ENCODE results near the gene BCL3.

Gene BCL3

DNA sequence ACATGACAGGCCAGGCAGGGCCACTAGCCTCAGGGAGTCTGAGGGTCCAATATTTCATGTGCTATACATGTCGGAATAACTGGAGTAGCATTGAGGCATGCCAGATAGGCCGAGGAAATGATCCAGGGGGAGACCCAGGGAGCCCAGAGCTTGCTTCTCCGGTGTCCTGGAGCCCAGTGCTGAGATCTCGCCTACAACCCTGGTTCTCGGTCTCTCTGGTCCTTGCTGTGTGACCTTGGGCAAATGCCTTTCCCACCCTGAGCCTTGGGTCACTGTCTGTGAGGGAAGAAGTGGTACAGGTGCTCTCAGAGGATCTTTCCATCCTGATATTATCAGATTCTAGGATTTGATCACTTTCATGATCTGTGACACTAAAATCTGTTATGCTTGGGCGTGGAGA is 40.5 kb downstream of the BCL3 start:
- no peak for DNase-seq (ENCODE audit: low read depth in 3 of 3)

DNA sequence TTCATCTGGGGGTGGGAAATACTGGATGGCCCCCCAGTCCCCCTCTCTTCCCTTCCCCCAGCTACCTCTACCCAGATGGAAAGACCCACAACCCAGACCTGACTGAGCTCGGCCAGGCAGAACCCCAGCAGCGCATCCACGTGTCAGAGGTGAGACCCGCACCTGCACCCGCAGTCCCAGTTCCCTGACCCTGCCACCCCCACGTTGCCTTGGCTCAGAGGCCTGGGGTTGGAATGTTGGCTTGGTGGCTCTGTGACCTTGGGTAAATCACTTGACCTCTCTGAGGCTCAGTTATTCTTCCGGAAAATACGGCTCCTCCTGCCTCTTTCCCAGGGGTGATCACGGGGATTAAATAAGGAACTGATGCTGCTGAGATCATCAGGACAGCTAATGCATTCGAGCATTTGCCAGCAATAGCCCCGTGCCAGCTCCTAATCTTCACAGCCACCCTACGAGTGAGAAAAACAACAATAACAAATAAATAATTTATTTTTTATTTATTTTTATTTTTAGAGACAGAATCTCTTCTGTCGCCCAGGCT is 41.5 kb downstream of the BCL3 start:
- DNase-seq (ENCODE audit: low read depth in 3 of 3) = no peak

DNA sequence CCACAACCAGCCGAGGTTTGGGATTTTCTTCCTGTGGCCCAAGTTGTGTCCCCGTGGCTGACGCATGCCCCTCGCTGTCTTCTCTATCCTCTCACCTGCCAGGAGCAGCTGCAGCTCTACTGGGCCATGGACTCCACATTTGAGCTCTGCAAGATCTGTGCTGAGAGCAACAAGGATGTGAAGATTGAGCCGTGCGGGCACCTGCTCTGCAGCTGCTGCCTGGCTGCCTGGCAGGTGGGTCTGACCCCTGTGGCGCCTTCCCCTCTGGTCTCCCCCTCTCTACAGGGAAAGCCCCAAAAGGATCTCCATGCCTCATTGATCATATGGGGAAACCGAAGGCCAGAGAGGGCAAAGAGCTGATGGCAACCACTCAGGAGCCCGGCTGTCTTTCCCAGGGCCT is 43.8 kb downstream of the BCL3 start:
- no peak for DNase-seq (ENCODE audit: low read depth in 3 of 3)

DNA sequence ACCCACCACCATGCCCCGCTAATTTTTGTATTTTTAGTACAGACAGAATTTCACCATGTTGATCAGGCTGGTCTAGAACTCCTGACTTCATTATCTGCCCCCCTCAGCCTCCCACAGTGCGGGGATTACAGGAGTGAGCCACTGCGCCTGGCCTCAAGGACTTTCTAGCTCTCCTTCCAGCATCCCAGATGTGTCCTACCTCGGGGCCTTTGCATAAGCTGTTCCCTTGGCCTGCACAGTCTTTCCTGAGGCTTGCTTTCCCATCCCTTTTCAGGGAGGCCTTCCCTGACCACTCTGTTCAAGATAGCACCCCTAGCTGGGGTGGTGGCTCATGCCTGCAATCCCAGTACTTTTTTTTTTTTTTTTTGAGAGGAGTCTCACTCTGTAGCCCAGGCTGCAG is 46.1 kb downstream of the BCL3 start:
- no peak for DNase-seq (ENCODE audit: low read depth in 3 of 3)

DNA sequence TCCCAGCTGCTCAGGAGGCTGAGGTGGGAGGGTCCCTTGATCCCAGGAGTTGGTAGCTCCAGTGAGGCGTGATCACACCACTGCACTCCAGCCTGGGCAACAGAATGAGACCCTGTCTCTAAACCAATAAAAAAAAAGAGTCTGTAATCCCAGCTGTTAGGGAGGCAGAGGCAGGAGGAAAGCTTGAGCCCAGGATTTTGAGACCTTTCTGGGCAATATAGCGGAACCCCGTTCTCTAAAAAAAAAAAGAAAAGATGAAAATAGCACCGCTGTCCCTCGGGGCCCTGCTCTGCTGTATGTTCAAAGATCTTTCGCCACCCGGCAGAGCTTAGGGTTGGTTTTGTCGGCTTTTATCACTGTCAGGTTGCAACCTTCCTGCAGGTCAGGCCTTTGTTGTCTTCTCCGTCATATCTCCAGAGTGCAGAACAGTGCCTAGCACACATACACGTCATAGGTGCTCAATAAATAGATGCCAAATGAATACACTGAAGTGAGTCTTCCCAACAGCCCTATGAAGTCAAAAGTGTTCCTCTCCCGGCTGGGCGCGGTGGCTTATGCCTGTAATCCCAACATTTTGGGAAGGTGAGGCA is 47.0 kb downstream of the BCL3 start:
- DNase-seq (ENCODE audit: low read depth in 3 of 3) = no peak

DNA sequence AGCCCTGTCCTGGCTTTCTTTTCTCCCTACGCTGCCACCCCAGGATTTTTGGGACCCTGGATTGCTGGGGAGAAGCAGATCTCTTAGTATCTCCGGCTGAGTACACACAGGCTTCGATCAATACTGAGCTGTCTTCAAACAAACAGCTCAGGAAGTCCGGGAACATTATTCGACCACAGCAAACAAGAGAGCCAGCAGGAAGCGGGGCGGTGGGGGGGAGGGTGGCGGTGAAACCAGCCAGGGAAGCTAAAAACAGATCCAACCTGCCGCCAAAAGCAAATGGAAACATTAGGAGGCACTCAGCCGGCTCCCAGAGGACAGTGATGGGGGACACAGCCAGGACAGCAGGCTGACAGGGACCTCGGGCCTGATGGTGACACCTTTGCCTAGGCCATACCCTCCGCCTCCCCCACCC is 48.2 kb downstream of the BCL3 start:
- DNase-seq (ENCODE audit: low read depth in 3 of 3) = no peak

DNA sequence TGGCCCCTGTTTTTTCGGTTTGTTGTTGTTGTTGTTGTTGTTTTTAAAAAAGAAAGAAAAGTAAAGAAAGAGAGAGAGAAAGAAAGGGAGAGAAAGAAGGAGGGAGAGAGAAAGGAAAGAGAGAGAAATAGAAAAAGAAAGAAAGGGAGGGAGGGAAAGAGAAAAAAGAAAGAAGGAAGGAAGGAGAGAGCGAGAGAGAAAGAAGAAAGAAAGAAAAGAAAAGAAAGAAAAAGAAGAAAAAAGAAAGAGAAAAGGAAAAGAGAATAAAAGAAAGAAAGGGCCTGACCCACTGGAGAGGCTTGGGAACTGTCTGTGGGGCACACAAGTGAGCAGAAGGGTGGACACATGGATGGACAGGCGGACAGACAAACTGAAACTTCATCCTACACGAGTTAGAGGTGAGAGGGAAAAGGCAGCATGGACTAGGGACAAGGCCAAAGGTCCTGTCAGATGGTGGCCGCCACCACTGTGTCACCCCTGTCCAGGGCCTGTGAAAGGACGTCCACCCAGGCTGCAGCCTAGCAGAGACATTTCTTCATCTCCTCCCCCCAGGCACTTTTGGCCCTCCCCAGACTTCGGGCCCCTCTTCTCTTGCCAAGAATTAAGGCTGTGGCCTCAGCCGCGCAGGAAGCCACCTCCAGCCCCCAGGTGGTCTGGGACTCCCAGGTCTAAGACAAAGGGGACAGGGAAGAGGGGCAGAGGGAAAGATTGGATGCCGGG is 51.3 kb downstream of the BCL3 start:
- no peak for DNase-seq (ENCODE audit: low read depth in 3 of 3)

DNA sequence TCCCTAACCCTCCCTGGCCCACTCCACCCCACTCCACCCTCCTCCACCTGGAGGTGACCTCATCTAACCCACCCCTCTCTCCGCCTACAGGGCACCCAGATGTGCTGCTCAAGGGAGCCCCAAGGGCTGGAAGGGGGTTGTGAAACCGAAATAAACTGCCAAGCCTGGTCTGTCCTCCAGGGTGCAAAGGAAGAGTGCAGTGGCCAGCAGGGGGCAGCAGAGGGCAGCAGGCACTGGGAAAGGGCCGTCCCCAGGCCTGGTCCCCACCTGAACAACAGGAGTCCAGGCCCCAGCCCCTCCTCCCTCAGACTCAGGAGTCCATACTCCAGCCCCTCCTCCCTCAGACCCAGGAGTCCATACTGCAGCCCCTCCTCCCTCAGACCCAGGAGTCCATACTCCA is 52.0 kb downstream of the BCL3 start:
- peak; percentile 75 to 86 (median 82) for DNase-seq (ENCODE audit: low read depth in 3 of 3)

DNA sequence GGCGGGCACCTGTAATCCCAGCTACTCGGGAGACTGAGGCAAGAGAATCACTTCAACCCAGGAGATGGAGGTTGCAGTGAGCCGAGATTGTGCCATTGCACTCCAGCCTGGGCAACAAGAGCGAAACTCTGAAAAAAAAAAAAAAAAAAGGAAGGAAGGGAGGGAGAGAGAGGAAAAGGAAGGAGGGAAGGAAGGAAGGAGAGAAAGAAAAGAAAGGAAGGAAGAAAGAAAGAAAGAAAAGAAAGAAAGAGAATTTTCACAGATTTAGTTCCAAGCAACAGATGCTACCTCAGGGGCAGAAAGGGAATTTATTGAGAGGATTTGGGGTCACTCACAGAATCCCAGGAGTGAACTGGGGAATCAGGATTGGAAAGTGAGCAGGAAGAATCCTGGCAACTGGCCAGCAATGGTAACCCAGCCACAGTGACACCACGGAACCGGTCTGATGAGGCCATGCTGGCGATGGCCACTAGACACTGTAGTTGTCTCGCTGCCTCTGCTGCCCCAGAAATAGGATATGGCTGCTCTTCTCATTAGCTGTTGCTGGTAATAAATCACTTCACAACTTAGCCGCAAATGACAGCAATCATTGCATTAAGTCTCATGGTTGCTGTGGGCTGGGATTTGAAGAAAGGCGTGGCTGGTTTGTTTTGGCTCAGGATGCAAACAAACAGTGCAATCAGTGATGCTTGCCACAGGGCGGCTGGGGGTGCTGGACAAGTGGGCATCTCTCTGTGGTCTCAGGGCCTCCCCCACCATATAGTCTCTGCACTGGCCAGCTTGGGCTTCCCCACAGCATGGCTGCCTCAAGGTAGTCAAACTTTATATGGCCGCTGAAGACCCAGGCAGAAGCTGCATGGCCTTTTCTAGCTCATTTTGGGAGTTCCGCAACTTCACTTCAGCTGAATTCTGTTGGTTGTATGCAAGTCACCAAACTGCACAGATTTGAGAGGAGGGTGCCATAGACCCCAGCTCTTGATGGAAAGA is 55.2 kb downstream of the BCL3 start:
- DNase-seq (ENCODE audit: low read depth in 3 of 3) = no peak

DNA sequence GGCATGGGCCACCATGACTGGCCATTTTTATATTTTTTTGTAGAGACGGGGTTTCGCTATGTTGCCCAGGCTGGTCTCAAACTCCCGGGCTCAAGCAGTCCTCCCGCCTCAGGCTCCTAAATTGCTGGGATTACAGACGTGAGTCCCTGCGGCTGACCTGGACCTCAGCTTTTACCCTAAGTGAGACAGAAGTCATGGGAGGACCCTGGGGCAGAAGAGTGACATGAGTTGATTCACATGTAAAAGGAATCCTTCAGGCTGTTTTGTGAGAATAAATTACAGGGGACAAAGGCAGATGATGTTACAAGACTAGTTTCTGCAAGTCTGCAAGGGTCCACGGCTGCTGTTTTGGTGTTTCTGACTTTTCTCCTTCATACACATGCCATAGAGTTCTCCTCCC is 57.8 kb downstream of the BCL3 start:
- DNase-seq (ENCODE audit: low read depth in 3 of 3) = no peak

DNA sequence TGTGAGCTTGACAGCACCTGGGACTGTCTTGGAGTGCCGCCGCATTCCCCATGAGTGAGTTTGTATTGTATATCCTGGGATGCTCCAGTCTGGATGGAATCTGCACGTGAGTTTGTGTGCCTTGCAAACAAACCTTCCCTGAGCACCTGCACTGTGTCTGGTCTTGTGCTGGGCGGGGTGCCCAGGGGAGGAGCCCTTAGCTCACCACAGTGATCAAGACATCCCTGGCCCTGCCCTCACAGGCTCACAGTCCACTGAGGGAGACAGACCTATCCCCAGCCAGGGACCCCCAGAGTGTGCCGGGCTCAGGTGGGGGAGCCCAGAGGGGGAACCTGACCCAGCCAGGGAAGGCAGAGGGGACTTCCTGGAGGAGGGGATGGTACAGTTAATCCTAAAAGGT is 58.7 kb downstream of the BCL3 start:
- DNase-seq (ENCODE audit: low read depth in 3 of 3) = no peak

DNA sequence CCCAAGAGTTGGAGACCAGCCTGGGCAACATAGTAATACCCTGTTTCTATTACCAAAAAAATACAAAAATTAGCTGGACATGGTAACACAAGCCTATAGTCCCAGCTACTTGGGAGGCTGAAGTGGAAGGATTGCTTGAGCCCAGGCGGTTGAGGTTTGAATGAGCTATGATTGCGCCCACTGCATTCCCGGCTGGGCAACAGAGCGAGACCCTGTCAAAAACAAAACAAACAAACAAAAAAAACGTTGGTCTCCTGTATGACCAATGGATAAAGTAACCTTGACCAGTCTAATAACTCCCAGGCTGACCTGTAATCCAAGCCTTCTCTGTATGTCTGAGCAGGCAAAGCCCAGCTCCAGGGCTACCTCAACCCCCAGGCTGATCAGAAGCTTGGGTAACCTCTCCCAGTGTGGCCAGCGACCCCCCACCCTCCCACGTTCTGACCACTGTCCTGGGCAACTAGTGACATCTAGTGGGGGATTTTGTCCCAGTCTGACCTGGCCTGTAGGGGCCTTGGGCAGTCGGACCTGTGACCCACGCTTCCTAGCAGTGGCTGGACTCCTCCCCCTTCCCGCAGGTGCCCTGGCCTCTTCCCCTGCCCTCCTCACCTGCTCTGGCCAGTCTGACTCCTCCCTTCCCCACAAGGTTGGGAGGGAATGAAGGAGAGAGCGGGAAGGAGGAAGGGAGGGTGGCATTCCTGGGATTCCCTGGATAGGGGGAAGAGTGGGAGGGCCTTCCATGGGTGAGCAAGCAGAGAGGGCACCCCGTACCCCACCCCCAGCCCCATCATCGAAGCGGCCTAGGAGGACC is 59.3 kb downstream of the BCL3 start:
- no peak for DNase-seq (ENCODE audit: low read depth in 3 of 3)

DNA sequence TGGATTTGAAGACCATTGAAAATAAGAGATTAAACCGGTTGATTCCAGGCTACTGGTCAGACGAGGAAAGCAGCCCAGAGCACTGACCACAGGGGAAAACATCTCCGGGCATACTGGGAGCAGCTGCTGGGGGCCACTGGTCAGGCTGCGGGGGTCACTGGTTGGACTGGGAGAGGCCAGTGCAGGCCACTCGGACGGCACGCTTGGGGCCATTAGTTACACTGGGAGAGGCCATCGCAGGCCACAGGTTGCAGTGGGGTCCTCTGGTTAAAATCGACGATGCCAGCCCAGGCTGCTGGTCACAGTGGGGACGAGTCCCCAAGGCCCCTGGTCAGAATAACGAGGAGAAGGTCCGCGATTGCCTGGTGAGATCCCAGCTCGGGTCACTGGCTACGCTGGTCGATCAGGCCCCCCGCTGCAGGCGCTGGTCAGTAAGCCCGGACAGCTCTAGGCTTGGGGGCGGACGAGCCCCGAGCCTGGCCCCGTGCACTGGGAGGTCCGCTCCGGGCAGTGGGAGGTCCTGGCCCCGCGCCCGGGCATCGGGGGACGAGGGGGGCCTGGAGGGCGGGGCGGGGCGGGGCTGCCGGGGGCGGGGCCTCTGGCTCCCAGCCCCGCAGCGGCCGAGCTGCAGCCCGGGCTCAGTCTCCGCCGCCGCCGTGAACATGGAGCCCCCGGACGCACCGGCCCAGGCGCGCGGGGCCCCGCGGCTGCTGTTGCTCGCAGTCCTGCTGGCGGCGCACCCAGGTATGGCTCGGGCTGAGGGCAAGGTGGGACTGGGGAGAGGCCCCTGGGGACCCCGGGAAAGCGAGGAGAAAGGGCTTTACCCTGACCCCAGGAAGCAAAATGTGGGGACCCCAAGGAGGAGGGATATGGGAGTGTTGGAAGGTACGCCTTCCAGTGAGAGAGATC is 60.2 kb downstream of the BCL3 start, which contains the start of gene BCAM:
BCAM (plus strand) TSS at position 641 of the 909 bp plus-strand sequence; CDS start at position 663, 22 bp downstream.
- DNase-seq (ENCODE audit: low read depth in 3 of 3) = no peak
